NCI-H2227 treated with DMSO at 0.1 percent for 48 hours (cell line): ENCODE data around the gene BCL7A.
"Not testable (repeated sequence)": the region's sequence is repeated elsewhere in the genome, so short reads cannot be mapped to it uniquely, and the experiment has no call there.

ENCODE experiments used
- DNase-seq: peaks from one replicate; lab custom pipeline; 2025; lab: John Stamatoyannopoulos, UW

The BCL7A gene

GRCh38 chr12:122028165-122028904, 6.7 kb downstream of the BCL7A start:
- no peak for DNase-seq

GRCh38 chr12:122028905-122029560, 7.3 kb downstream of the BCL7A start:
- no peak for DNase-seq

GRCh38 chr12:122029620-122030423, 8.1 kb downstream of the BCL7A start:
- no peak for DNase-seq

GRCh38 chr12:122030424-122031035, 8.8 kb downstream of the BCL7A start:
- no peak for DNase-seq

GRCh38 chr12:122031342-122032216, 9.9 kb downstream of the BCL7A start:
- no peak for DNase-seq

- DNase-seq: no peak
Measured at GRCh38 chr12:122032580-122032979, 10.9 kb downstream of the BCL7A start.

- no peak for DNase-seq
Measured at GRCh38 chr12:122035292-122035691, 13.6 kb downstream of the BCL7A start.

- DNase-seq: no peak
Measured at GRCh38 chr12:122036153-122036552, 14.5 kb downstream of the BCL7A start.

- DNase-seq: no peak
Measured at GRCh38 chr12:122040579-122041386, 19.1 kb downstream of the BCL7A start.

GRCh38 chr12:122041458-122041857, 19.8 kb downstream of the BCL7A start:
- not testable (repeated sequence) for DNase-seq

- no peak for DNase-seq
Measured at GRCh38 chr12:122042910-122043309, 21.2 kb downstream of the BCL7A start.

GRCh38 chr12:122043476-122043875, 21.8 kb downstream of the BCL7A start:
- no peak for DNase-seq

- no peak for DNase-seq
Measured at GRCh38 chr12:122045262-122045661, 23.6 kb downstream of the BCL7A start.

GRCh38 chr12:122046145-122046544, 24.5 kb downstream of the BCL7A start:
- no peak for DNase-seq

- DNase-seq: no peak
Measured at GRCh38 chr12:122048151-122048550, 26.5 kb downstream of the BCL7A start.

- no peak for DNase-seq
Measured at GRCh38 chr12:122049827-122050226, 28.1 kb downstream of the BCL7A start.

- no peak for DNase-seq
Measured at GRCh38 chr12:122050706-122051105, 29.0 kb downstream of the BCL7A start.

- DNase-seq: no peak
Measured at GRCh38 chr12:122051231-122051876, 29.7 kb downstream of the BCL7A start.

GRCh38 chr12:122052285-122052684, 30.6 kb downstream of the BCL7A start:
- DNase-seq: no peak
